HUDEP-2 (cell line): ENCODE results near the gene MYO6.
A peak's percentile ranks its signal among the peaks of the same experiment; 100 is the strongest.

ENCODE experiments used
- DNase-seq, 76 experiments: peaks; one replicate each; lab custom pipeline; 2025; ENCODE audit not compliant: unreplicated experiment in 76 of 76; lab: John Stamatoyannopoulos, UW

The MYO6 gene

DNA sequence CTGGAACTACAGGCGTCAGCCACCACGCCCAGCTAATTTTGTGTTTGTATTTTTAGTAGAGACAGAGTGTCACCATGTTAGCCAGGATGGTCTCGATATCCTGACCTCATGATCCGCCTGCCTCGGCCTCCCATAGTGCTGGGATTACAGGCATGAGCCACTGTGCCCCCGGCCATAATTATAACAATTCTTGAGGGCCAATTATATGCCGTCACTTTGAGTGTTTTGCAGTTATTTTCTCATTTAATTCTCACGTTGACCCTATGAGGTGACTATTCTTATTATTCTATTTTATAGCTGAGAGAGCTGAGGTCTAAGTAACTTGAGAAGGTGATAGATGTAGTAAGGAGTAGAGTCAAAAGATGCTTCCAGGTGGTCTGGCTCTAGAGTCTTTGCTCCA lies 13.0 kb downstream of the MYO6 start:
- no peak for DNase-seq

DNA sequence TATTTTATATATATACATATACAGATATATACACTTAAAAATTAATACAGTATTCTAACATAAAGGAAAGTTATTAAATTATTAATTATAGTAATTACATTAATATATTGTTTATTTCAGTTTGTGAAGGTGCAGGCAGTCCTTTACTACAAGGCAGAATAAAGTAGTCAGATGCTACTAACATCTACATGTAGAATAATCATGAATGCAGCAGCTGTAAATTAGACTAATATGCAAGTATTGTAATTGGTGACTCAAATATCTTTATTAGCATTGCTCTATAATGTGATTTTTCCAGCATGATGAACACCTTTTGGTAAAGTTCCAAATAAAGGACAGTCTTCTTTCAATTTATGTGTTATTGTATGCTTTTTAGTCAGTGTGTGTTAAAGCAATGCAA lies 17.3 kb downstream of the MYO6 start:
- no peak for DNase-seq

DNA sequence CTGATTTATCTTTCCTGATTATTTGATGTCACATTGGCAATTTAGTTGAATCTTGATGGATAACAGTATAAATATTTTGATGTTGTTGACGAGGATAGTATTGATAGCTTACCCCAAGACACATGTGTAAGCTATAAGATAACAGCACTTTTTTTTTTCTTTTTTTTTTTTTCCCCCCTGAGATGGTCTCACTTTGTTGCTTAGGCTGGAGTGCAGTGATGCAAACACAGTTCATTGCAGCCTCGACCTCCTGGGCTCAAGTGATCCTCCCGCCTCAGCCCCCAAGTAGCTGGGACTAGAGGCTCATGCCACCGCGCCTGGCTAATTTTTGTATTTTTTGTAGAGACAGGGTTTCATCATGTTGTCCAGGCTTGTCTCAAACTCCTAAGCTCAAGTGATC lies 21.8 kb downstream of the MYO6 start:
- no peak for DNase-seq

DNA sequence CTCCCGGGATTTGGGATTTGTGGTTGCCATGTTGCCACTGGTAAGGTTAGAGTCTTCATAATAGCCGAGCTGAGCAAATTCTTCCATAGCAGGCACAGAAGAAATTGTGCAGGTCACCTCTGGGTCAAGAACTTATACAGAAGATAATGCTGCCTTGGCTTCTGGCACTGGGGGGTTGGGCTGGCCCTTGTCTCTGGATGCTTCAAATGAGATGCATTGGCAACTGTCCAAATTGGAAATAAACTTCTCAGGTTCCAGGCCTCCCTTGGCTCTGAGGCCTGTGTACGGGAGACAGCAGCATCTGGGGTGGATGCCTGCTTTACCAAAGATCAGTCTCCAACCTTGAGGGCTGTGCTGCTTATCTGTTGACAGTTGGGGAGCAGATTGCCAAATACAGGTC lies 26.2 kb downstream of the MYO6 start:
- DNase-seq = peak in 19 of 76 experiments; percentile 4 to 43 (median 27)

DNA sequence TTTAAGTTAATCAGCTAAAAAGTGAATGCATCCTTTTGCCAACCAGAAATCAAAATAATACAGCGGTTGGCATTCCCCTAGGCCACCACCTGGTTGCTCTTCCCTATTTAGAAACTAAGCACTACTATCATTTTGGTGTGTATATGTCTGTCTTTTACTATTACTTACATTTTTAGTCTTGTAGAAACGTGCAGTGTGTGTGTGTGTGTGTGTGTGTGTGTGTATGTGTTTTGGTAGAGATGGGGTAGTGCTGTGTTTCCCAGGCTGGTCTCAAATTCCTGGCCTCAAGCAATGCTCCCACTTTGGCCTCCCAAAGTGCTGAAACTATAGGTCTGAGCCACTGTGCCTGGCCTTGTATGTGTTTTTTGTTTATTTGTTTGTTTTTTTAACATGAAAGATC lies 27.4 kb downstream of the MYO6 start:
- DNase-seq = no peak

DNA sequence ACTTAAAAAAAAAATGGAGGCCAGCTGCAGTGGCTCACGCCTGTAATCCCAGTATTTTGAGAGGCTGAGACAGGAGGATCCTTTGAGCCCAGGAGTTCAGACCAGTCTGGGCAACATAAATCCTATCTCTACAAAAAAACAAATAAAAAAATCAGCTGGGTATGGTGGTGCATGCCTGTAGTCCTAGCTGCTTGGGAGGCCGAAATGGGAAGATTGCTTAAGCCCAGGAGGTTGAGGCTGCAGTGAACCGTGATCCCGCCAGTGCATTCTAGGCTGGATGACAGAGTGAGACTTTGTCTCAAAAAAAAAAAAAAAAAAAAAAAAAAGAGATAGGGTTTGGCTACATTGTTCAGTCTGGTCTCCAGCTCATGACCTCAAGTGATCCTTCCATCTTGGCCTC lies 29.7 kb downstream of the MYO6 start:
- DNase-seq = no peak

DNA sequence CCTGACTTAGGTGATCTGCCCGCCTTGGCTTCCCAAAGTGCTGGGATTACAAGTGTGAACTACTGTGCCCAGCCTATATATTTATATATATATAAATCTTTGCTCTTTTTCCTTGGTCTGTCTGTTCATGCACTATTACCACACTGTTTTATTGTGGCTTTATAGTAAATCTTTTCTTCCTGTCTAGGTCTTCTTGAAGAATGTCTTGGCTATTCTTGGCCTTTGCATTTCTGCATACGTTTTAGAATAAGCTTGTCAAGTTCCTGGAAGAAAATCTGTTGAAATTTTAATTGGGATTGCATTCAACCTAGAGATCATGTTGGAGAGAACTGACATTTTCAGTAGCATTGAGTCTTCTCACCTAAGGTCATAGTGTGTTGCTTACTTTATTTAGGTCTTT lies 37.1 kb downstream of the MYO6 start:
- DNase-seq = no peak

DNA sequence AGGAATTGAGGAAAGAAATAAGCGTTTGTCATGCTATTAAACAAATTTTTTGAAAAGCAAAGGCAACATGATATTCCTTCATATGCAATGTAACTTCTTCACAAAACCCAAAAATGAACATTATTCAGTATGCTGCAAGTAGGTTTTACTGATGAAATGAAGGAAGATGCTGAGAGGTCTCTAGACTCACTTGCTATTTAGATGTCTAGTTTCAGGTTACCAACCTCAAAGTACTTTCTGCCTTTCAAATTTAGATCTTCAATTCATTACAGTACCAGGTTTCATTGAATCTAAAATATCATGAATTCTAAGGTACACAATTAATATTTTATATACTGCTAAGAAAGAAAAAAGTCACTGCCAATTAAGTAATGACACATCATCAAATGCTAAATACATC lies 39.9 kb downstream of the MYO6 start:
- no peak for DNase-seq

DNA sequence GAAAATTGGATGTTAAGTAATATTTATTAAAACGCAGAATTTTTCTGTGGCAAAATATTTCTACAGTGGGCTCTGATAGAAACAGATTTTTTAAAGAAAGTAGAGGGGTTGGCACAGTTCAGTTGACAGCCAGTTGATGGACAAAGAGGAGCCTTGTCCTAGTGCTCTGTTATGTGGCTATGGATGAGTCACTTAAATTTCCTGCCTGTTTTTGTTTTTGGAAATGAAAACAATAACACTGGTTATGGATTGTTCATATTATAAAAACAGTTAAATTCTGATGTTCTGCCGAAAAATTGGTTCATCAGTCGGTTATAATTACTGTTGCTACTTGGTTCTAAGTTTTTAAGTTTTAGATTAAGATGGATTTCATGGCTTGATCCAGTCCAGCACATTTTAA lies 42.8 kb downstream of the MYO6 start:
- no peak for DNase-seq

DNA sequence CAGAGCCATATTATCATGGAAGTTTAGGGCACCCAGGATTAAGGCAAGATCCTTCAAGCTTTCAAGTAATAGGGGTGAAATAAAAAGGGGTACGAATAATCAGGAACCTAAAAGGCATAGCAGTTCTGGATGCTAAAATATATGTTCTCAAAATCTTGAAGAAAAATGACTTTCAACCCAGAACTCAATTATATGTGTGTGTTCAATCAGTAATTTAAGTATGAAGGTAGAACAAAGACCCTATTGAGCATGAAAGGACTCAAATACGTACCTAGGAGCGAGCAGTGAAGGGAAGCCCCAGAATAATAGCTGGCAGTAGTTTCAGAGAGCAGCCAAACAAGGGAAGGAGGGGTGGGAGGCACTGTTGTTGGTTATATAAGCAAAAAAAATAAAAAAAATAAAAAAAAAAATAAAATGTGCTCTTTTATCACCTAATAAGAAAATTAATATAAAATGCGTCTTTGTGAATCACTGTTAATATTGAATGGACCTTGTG lies 45.4 kb downstream of the MYO6 start:
- no peak for DNase-seq

DNA sequence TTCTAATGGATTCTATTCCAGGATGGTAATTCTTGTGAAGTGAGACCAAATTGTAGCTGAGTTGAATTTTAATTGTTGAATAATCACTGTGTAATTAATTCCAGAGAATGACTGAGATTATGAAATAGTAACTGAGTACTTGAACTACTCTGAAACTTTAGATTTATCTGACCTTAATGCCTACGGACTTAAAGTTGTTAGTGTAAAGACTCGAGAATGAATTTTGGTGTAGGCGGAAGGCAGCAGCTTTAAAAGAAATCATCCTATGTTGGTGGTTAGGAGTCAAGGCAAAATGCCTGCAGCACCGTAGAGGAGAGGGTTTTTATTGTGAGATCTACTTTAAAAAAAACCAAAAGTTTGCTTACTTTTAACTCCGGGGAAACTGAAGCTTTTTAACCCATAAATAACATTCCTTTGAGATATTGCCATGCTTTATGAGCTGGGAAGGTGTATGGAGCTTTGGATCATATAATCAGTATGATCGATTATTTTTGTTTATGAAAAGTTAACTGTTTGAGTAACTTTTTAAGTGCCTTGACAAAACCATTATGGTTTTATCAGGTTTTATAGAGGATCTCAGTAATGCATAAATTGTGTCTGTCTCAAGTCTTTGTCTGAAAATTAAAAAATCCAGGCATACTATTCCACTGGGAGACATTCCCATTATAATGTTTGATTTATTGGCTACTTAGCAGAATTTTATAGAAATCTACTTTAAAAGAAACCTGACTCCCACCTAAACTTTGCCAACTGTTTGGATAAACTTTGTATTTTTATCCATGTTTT lies 46.1 kb downstream of the MYO6 start:
- DNase-seq = no peak

DNA sequence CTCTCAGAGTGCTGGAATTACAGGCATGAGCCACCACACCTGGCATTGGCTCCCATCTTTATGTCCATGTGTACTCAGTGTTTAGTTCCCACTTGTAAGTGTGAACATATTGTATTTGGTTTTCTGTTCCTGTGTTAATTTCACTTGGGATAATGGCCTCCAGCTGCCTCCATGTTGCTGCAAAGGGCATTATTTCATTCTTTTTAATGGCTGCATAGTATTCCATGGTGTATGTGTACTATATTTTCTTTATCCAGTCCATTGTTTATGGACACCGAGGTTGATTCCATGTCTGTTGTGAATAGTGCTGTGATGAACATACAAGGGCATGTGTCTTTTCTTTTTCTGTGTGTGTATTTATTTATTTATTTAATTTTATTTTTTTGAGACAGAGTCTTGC lies 47.7 kb downstream of the MYO6 start:
- no peak for DNase-seq

DNA sequence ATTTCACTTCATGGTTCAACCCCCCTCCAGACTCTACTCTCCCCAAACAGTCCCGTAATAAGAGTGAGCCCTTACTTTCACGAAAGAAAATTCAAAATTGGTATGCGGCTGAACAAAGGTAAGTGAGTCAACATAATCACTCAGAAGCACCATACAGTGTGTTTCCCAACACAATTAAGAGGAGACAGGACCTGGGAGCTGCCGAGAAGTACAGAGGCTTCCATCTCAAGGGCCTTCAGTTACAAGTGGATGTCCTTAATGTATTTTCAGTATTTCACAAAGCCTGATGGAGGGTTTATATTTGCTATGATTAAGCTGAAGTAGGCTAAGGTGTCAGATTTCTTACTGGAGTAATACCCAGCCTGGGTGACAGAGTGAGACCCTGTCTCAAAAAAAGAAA lies 51.1 kb downstream of the MYO6 start:
- DNase-seq = no peak

DNA sequence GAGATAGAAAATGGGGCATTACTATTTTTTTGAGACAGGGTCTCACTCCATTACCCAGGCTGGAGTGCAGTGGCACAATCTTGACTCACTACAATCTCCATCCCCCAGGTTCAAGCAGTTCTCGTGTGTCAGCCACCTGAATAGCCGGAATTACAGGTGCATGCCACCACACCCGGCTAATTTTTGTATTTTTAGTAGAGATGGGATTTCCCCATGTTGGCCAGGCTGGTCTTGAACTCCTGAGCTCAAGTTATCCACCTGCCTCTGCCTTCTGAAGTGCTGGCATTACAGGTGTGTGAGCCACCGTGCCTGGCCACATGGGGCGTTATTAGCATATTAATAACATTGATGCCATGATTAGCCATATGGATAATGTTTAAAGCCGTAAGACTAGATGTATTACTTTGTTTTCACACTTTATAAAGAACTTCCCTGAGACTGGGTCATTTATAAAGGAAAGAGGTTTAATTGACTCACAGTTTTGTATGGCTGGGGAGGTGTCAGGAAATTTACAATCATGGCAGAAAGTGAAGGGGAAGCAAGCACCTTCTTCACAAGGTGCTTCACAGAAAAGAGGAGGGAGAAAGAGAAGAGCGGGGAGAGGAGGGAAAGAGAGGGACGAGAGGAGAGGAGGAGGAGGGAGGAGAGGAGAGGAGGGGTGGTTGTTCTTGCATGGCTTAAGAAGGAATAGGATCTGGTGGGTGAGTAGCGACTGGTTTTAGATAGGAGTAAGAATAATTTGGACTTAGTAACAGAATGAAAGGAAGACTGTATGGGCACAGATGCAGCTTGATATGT lies 51.9 kb downstream of the MYO6 start:
- no peak for DNase-seq

DNA sequence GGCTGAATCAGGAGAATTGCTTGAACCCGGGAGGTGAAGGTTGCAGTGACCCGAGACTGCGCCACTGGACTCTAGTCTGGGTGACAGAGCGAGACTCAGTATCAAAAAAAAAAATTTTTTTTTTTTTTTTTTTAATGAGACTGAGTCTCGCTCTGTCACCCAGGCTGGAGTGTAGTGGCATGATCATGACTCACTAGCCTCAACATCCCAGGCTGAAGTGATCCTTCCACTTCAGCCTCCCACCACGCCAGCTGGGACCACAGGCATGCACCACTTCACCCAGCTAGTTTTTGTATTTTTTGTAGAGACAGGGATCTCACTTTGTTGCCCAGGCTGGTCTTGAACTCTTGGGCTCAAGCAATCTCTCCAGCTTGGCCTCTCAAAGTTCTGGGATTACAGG lies 53.3 kb downstream of the MYO6 start:
- no peak for DNase-seq

DNA sequence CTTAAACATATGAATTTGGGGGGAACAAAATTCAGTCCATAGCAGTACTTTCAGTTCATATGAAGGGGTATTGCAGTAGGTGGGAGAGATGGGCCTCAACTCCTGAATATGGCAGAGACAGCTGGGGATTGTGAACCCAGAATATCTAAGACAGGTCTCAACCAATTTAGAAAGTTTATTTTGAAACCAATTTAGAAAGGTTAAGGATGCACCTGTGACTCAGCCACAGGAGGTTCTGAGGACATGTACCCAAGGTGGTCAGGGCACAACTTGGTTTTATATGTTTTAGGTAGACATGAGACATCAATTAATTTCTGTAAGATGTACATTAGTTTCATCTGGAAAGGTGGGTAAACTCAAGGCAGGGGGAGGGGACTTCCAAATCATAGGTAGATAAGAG lies 59.5 kb downstream of the MYO6 start:
- no peak for DNase-seq

DNA sequence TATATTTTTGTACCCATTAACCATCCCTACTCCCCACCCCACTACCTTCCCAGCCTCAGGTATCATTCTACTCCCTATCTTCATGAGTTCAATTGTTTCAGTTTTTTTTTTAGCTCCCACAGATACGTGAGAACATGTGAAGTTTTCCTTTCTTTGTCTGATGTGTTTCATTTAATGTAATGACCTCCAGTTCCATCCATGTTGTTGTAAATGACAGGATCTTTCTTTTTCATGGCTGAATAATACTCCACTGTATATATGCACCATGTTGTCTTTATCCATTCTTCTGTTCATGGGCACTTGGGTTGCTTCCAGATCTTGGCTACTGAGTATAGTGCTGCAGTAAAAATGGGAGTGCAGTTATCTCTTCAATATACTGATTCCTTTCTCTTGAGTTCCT lies 63.5 kb downstream of the MYO6 start:
- no peak for DNase-seq

DNA sequence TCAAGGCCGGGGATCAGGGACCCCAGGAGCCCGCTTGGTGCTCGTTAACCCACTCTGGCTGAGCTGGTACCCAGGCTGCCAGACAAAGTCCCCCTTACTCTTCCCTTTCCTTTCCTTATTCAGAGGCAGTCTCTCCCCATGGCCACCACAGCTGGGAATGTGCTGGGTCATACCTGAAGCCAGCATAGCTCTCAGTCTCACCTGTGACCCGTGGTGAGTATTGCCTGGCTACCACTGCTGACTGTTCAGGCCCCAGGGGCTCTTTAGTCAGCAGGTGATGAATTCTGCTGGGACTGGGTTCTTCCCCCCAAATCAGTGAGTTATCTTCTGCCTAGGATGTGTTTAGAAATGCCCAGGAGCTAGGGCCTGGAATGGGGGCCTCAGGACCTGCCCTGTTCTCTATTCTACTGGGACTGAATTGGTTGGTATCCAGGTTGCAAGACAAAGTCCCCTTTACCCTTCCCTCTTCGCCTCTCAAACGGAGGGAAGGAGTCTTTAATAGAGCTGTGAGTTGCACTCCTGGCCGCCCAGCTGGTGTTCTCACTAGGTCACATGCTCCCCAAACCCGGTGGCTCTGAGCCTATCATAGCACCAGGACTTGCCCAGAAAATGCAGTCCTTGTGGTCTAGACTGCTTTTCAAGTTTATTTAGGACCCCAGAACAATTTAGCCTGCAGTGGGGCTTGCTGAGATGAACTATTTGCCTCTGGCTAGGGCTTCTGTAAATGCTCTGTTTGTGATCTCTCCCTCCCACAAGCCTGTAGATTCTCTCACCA lies 64.6 kb downstream of the MYO6 start:
- no peak for DNase-seq

DNA sequence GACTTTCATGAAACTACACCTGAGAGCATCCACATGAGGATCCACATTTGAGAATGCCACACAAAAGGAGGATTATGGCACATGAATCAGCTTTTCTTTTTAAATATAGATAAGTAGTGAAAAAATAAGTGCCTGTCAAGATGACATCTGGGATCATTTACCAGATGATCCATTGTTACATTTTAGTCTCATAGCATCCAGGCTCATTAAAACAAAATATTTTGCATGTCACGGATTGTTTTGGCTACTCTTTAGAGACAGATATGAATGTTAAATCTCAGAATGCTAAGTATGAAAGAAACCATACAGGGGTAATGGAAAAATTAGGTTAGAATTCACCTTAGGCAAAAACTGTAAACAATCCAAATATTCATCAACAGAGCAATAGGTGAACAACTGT lies 66.7 kb downstream of the MYO6 start:
- DNase-seq = no peak

DNA sequence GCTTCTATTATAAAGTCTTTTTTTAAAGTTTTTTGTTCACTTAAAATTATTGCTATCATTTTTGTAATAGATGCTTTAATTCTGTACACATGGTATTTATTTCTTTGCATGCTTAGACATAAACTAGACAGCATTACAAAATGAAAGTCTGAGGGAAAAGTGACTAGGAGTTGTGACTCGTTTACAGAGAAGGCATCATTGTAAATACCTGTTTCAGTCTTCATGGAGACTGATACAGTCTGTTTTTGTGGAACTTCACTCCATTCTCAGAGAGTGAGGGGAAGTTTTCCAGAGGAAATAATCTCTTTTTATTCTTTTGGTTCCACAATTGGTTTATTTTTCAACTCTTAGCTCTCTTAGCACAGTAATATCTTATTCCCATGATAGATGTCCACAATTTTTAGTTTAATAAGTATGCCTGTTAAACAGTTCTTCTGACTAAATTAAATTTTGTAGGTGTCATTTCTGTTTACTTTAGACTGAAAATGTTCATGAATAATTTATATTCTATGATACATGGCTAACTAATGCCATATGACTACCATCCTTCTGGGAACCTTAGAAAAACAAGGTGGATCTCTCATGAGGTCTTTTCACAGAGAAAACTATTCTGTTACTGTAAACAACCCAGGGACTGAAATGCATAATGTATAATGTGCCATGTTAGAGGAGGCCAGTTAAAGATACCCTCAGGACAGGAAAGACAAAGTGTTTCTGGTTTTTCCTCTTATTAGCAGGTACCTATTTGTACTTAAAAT lies 69.2 kb downstream of the MYO6 start:
- no peak for DNase-seq
